Measurements from ENCODE around the gene S100A2.

S100A2 gene

GRCh38 chr1:153541641-153542590, 23.7 kb downstream of the S100A2 start:
- 0 out of 2 replicates have a peak, but pooled peaks cover under 1% of the 10 kb centered on the region for H3K27me3 ChIP-seq
- H3K4me2 ChIP-seq = peak overlapping the region; percentile 86
- no peak overlapping the region for H3K9ac ChIP-seq
- H3K27ac ChIP-seq = peak overlapping the region; percentile 74
- peaks cover 76% of the 10 kb centered on the region for H3K4me1 ChIP-seq
- no peak overlapping the region for H3K4me3 ChIP-seq
- no peaks in the 10 kb centered on the region for H4K20me1 ChIP-seq
- no peaks in the 10 kb centered on the region for H3K36me3 ChIP-seq
- no peak for TF ChIP-seq Cebpa-rat (IDR thresholded peaks at IDR 0.05)
- H3K9me3 ChIP-seq = no peaks in the 10 kb centered on the region

- H3K4me2 ChIP-seq = peak within 1 kb of the TSS; percentile 86
- H4K20me1 ChIP-seq = no peaks in the 10 kb centered on the region
- peak within 1 kb of the TSS; percentile 74 for H3K27ac ChIP-seq
- no peaks in the 10 kb centered on the region for H3K36me3 ChIP-seq
- H3K4me3 ChIP-seq = no peak within 1 kb of the TSS; the same call in 1 of the 2 replicates
- peaks cover 12% of the 10 kb centered on the region for H3K27me3 ChIP-seq
- peak within 1 kb of the TSS; percentile 46 for H3K9ac ChIP-seq
- no peak for TF ChIP-seq Cebpa-rat (IDR thresholded peaks at IDR 0.05)
- peaks cover 75% of the 10 kb centered on the region for H3K4me1 ChIP-seq
- H3K9me3 ChIP-seq = no peaks in the 10 kb centered on the region
Observed at GRCh38 chr1:153540394-153541361, 25.0 kb downstream of the S100A2 start, which contains the start of gene S100A5. S100A5 (minus strand) TSS chr1:153540934; CDS start chr1:153540191, 743 bp downstream.

GRCh38 chr1:153539395-153540093, 26.1 kb downstream of the S100A2 start:
- TF ChIP-seq Cebpa-rat (IDR thresholded peaks at IDR 0.05) = no peak
- H3K9ac ChIP-seq = no peak overlapping the region; the same call in 1 of the 2 replicates
- H3K4me3 ChIP-seq = no peak overlapping the region
- H3K27me3 ChIP-seq = peaks cover 20% of the 10 kb centered on the region
- H4K20me1 ChIP-seq = no peaks in the 10 kb centered on the region
- no peaks in the 10 kb centered on the region for H3K9me3 ChIP-seq
- peaks cover 71% of the 10 kb centered on the region for H3K4me1 ChIP-seq
- H3K4me2 ChIP-seq = peak overlapping the region; percentile 86
- peak overlapping the region; percentile 74 for H3K27ac ChIP-seq
- no peaks in the 10 kb centered on the region for H3K36me3 ChIP-seq

GRCh38 chr1:153538315-153538821, 27.3 kb downstream of the S100A2 start:
- Histone ChIP-seq H4K20me1 (no peaks in the 10 kb centered on the region), H3K36me3 (no peaks in the 10 kb centered on the region), H3K4me1 (peaks cover 62% of the 10 kb centered on the region), H3K4me3 (no peak overlapping the region), H3K27me3 (peaks cover 20% of the 10 kb centered on the region), H3K4me2 (no peak overlapping the region), H3K9me3 (no peaks in the 10 kb centered on the region), H3K9ac (no peak overlapping the region), H3K27ac (no peak overlapping the region)
- TF ChIP-seq Cebpa-rat (IDR thresholded peaks at IDR 0.05) = no peak

- no peak for TF ChIP-seq Cebpa-rat (IDR thresholded peaks at IDR 0.05)
- H3K4me3 ChIP-seq = no peak overlapping the region
- no peak overlapping the region for H3K4me2 ChIP-seq
- peaks cover 62% of the 10 kb centered on the region for H3K4me1 ChIP-seq
- no peaks in the 10 kb centered on the region for H4K20me1 ChIP-seq
- H3K27ac ChIP-seq = no peak overlapping the region
- H3K9me3 ChIP-seq = no peaks in the 10 kb centered on the region
- peaks cover 20% of the 10 kb centered on the region for H3K27me3 ChIP-seq
- no peak overlapping the region for H3K9ac ChIP-seq
- H3K36me3 ChIP-seq = no peaks in the 10 kb centered on the region
Observed at GRCh38 chr1:153537376-153537730, 28.3 kb downstream of the S100A2 start.

- Histone ChIP-seq H3K27me3 (peaks cover 20% of the 10 kb centered on the region), H3K4me2 (peak overlapping the region; percentile 91), H3K4me3 (peak overlapping the region; percentile 60; the same call in 1 of the 2 replicates), H3K36me3 (no peaks in the 10 kb centered on the region), H3K9me3 (no peaks in the 10 kb centered on the region), H4K20me1 (no peaks in the 10 kb centered on the region), H3K27ac (no peak overlapping the region), H3K4me1 (peaks cover 62% of the 10 kb centered on the region), H3K9ac (no peak overlapping the region)
- TF ChIP-seq Cebpa-rat (IDR thresholded peaks at IDR 0.05) = no peak
Observed at GRCh38 chr1:153536671-153537375, 28.8 kb downstream of the S100A2 start.

- Histone ChIP-seq H3K36me3 (no peaks in the 10 kb centered on the region), H3K4me3 (peak overlapping the region; percentile 60), H4K20me1 (no peaks in the 10 kb centered on the region), H3K27ac (peak overlapping the region; percentile 62; the same call in 1 of the 2 replicates), H3K27me3 (peaks cover 20% of the 10 kb centered on the region), H3K4me2 (peak overlapping the region; percentile 91), H3K9ac (peak overlapping the region; percentile 62), H3K4me1 (peaks cover 57% of the 10 kb centered on the region), H3K9me3 (no peaks in the 10 kb centered on the region)
- TF ChIP-seq Cebpa-rat (IDR thresholded peaks at IDR 0.05) = no peak
Observed at GRCh38 chr1:153536012-153536670, 29.5 kb downstream of the S100A2 start.
